Adrenal gland (tissue), 5 donors: ENCODE measurements around the gene DOCK1.

Experiments
- POLR2A ChIP-seq, 2 donors: fragments of 450-650 bp; IDR thresholded peaks; one replicate each; pipeline ENCODE4 v1.6.1; 2017; ENCODE audit warnings: antibody characterized with exemption in 2 of 2, mild to moderate bottlenecking in 2 of 2, moderate library complexity in 1 of 2
- TF ChIP-seq, protein P1 (sequence below), 6 experiments: fragments of 450-650 bp in 4 of 6; fragments of 200-600 bp in 2 of 6; sonication (generic) in 1 of 6; IDR thresholded peaks; 1 replicate in 5 of 6; 2 replicates in 1 of 6; pipeline versions ENCODE4 v1.5.1 to v1.8.0; 2016 to 2021; ENCODE audit warnings: antibody characterized with exemption in 6 of 6, mild to moderate bottlenecking in 2 of 6, moderate library complexity in 1 of 6
- donor health status: DM: no; HTN: no; CAD: no.

DNA sequence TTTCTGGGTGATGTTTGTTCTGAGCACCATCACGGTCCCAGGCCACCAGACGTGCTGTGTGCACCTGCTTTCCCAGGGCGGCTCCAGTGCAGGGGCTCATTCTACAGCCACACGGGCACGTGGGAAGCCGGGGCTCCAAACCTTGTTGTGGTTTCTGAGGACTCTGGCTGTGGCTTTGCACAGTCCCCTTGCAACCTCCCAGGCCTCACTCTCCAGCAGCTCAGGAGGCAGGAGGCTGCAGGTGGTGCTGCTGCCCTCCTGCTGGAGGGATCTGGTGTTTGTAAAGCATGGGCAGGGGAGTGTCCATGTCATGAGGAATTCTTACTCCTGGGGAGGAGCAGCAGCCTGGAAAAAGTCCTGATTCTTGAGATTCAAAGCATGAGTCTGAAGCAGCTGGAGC lies 236.9 kb downstream of the DOCK1 start:
- TF ChIP-seq POLR2A (IDR thresholded peaks at IDR 0.05), result no peak
- TF ChIP-seq, protein P1, sequence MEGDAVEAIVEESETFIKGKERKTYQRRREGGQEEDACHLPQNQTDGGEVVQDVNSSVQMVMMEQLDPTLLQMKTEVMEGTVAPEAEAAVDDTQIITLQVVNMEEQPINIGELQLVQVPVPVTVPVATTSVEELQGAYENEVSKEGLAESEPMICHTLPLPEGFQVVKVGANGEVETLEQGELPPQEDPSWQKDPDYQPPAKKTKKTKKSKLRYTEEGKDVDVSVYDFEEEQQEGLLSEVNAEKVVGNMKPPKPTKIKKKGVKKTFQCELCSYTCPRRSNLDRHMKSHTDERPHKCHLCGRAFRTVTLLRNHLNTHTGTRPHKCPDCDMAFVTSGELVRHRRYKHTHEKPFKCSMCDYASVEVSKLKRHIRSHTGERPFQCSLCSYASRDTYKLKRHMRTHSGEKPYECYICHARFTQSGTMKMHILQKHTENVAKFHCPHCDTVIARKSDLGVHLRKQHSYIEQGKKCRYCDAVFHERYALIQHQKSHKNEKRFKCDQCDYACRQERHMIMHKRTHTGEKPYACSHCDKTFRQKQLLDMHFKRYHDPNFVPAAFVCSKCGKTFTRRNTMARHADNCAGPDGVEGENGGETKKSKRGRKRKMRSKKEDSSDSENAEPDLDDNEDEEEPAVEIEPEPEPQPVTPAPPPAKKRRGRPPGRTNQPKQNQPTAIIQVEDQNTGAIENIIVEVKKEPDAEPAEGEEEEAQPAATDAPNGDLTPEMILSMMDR (IDR thresholded peaks at IDR 0.05), result no peak
